PC-3 (cell line): ENCODE data around the gene DOC2A. TPM values are rescaled to one million over a fixed set of nuclear protein-coding genes. Genes with fewer than 3 reads are reported as not detected.
A peak's percentile ranks its signal among the peaks of the same experiment; 100 is the strongest.

Experiments used
- ATAC-seq: fragments of 200-7000 bp; cut with Tn5 transposase; 2 replicates; pipeline ENCODE4 v1.9.1; 2020; ENCODE audit warnings: mild to moderate bottlenecking, moderate library complexity
- BruUV-seq: library from RNA; stranded (reverse); fragments of 400-500 nt; replicated peaks from 2 replicates; lab custom pipeline; 2021; lab: Mats Ljungman, UMichigan
- CTCF ChIA-PET: fragments of 300-600 bp; sonication (Branson Sonifier 250); formaldehyde crosslinking; loops from one replicate; lab custom pipeline; 2022; ENCODE audit warnings: antibody characterized with exemption; lab: Charles Lee
- POLR2A ChIA-PET: fragments of 300-600 bp; sonication (Branson Sonifier 250); formaldehyde crosslinking; loops from one replicate; lab custom pipeline; 2022; ENCODE audit warnings: antibody characterized with exemption; ENCODE audit not compliant: unreplicated experiment; lab: Charles Lee
- DNase-seq: peaks from one replicate; pipeline ENCODE4 v3.0.0-alpha.2; 2015
- H2AFZ ChIP-seq: fragments of 300-600 bp; sonication (generic); 2 replicates; pipeline ENCODE4 v1.6.0; 2016; ENCODE audit warnings: antibody characterized with exemption, low read length
- H3F3A ChIP-seq: fragments of 300-600 bp; sonication (generic); one replicate; pipeline ENCODE4 v1.6.0; 2017; ENCODE audit warnings: antibody characterized with exemption, low read length, control low read depth, mild to moderate bottlenecking; ENCODE audit not compliant: unreplicated experiment
- H3K27ac ChIP-seq: fragments of 300-600 bp; sonication (generic); 2 replicates; pipeline ENCODE4 v1.5.1; 2016; ENCODE audit warnings: mild to moderate bottlenecking, low read length
- H3K27me3 ChIP-seq: fragments of 300-600 bp; sonication (generic); 2 replicates; pipeline ENCODE4 v1.6.1; 2016; ENCODE audit warnings: low read length, mixed read lengths
- H3K36me3 ChIP-seq: fragments of 300-600 bp; sonication (generic); 2 replicates; pipeline ENCODE4 v1.6.1; 2016; ENCODE audit warnings: low read depth, mixed run types, low read length, mixed read lengths
- H3K4me1 ChIP-seq: fragments of 300-600 bp; sonication (generic); 2 replicates; pipeline ENCODE4 v1.5.1; 2016; ENCODE audit warnings: low read length; ENCODE audit not compliant: insufficient read depth
- H3K4me2 ChIP-seq: fragments of 300-600 bp; sonication (generic); 2 replicates; pipeline ENCODE4 v1.6.0; 2016; ENCODE audit warnings: low read length
- H3K4me3 ChIP-seq: fragments of 300-600 bp; sonication (generic); 2 replicates; pipeline ENCODE4 v1.5.1; 2016; ENCODE audit warnings: mild to moderate bottlenecking, low read length, mixed read lengths
- H3K79me2 ChIP-seq: fragments of 300-600 bp; sonication (generic); 2 replicates; pipeline ENCODE4 v1.6.1; 2017; ENCODE audit warnings: low read length, mixed read lengths
- H3K9ac ChIP-seq: fragments of 300-600 bp; sonication (generic); 2 replicates; pipeline ENCODE4 v1.6.0; 2016; ENCODE audit warnings: mild to moderate bottlenecking, low read length
- H3K9me2 ChIP-seq: fragments of 300-600 bp; sonication (generic); replicated peaks from 2 replicates; pipeline ENCODE4 v1.6.1; 2016; ENCODE audit warnings: mixed run types, low read length, mixed read lengths
- H3K9me3 ChIP-seq: fragments of 300-600 bp; sonication (generic); 2 replicates; pipeline ENCODE4 v1.6.1; 2016; ENCODE audit warnings: low read length, mixed read lengths
- H4K20me1 ChIP-seq: fragments of 300-600 bp; sonication (generic); 2 replicates; pipeline ENCODE4 v1.6.1; 2016; ENCODE audit warnings: low read length, mixed read lengths
- EZH2 ChIP-seq: fragments of 300-600 bp; sonication (generic); IDR thresholded peaks from one replicate; pipeline ENCODE4 v1.6.1; 2017; ENCODE audit warnings: antibody characterized with exemption, mild to moderate bottlenecking, low read length; ENCODE audit not compliant: unreplicated experiment
- EZH2phosphoT487 ChIP-seq: fragments of 300-600 bp; sonication (generic); IDR thresholded peaks from 2 replicates; pipeline ENCODE4 v1.6.1; 2018; ENCODE audit warnings: mild to moderate bottlenecking, antibody characterized with exemption, low read length, borderline replicate concordance
- intact Hi-C: fragments of 100-400 bp; cut with micrococcal nuclease; formaldehyde crosslinking; loops from 2 replicates; pipeline ENCODE4 v1.9.0; 2023
- total RNA-seq: library from RNA; depleted of rRNA; stranded (reverse); fragments of >200 nt; gene quantifications from 2 replicates; pipeline ENCODE4 v1.2.3, GENCODE V29; 2014
- TF ChIP-seq, protein P1 (sequence below): fragments of 300-600 bp; sonication (generic); conservative IDR thresholded peaks from 2 replicates; pipeline ENCODE4 v1.5.1; 2017; ENCODE audit warnings: antibody characterized with exemption, low read depth, mild to moderate bottlenecking, low read length

Gene DOC2A
- total RNA-seq, 1 experiment from 2014 or later: 4.6 TPM

DNA sequence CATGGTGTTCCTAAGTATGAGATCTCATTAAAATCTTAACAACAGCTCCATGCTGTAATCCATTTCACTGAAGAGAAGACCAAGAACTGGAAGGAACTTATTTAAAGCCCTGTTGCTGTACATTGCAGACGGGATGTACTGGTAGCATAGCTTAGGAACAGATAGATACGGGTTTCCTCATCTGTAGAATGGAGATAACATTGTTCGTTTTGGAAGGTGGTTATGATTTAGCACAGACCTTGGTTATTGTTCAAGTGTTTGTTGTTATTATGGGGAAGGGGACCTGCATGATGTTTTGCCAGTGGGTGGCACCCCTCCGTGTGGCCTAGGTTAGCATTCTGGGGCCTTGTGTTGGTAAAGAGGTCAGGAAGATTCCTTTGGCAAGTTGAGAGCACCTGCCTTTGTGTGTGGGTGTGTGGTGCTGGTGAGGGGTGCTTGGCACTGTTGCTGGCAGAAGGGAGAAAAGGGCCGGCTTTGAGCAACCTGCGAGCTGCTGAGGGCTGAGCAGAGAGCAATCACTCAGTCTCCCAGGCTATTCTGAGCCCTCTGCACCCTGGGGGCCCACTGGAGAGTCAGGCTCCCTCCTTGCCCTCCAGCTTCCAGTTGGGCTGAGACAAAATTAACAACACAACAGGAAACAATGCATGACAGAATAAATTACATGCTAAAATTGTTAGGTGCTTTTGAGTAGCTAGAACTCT is 34.9 kb downstream of the DOC2A start:
- intact Hi-C loops: no loop called here
- no peak overlapping the region for H3K27ac ChIP-seq
- H3F3A ChIP-seq: no peaks in the 10 kb centered on the region
- peaks cover 47% of the 10 kb centered on the region for H3K79me2 ChIP-seq
- peak overlapping the region; percentile 98 for H3K4me2 ChIP-seq
- H3K9me2 ChIP-seq: no peaks in the 10 kb centered on the region
- peak overlapping the region; percentile 98 for H3K4me3 ChIP-seq
- H3K9me3 ChIP-seq: no peaks in the 10 kb centered on the region
- H2AFZ ChIP-seq: no peak overlapping the region
- BruUV-seq: no TSS peak
- ATAC-seq (no peak), DNase-seq (peak; percentile 1)
- TF ChIP-seq EZH2: no peak
- TF ChIP-seq, protein P1, sequence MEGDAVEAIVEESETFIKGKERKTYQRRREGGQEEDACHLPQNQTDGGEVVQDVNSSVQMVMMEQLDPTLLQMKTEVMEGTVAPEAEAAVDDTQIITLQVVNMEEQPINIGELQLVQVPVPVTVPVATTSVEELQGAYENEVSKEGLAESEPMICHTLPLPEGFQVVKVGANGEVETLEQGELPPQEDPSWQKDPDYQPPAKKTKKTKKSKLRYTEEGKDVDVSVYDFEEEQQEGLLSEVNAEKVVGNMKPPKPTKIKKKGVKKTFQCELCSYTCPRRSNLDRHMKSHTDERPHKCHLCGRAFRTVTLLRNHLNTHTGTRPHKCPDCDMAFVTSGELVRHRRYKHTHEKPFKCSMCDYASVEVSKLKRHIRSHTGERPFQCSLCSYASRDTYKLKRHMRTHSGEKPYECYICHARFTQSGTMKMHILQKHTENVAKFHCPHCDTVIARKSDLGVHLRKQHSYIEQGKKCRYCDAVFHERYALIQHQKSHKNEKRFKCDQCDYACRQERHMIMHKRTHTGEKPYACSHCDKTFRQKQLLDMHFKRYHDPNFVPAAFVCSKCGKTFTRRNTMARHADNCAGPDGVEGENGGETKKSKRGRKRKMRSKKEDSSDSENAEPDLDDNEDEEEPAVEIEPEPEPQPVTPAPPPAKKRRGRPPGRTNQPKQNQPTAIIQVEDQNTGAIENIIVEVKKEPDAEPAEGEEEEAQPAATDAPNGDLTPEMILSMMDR: no peak
- no peak for TF ChIP-seq EZH2phosphoT487
- H3K4me1 ChIP-seq: peaks cover 22% of the 10 kb centered on the region
- ChIA-PET CTCF (interaction anchor here (0.6 kb wide), 1 partner anchor 29 kb away, joined by 3 read pairs; no protein-coding TSS in a partner anchor), POLR2A (interaction anchor here (1.1 kb wide), 1 partner anchor 50 kb away, joined by 3 read pairs; the partner anchor contains the start of gene KCTD13)
- H3K9ac ChIP-seq: peak overlapping the region; percentile 93; the same call in 1 of the 2 replicates
- peaks cover 30% of the 10 kb centered on the region for H3K36me3 ChIP-seq
- no peaks in the 10 kb centered on the region for H3K27me3 ChIP-seq
- H4K20me1 ChIP-seq: peaks cover 26% of the 10 kb centered on the region

GRCh38 chr16:29975134-29975538 is 35.7 kb downstream of the DOC2A start:
- ChIA-PET POLR2A (interaction anchor here (1.1 kb wide), 1 partner anchor 49 kb away, joined by 3 read pairs; the partner anchor contains the start of gene KCTD13), CTCF (no interaction called here)
- no TSS peak for BruUV-seq
- no peak overlapping the region for H3K27ac ChIP-seq
- peaks cover 47% of the 10 kb centered on the region for H3K79me2 ChIP-seq
- TF ChIP-seq EZH2: no peak
- TF ChIP-seq, protein P1: no peak
- TF ChIP-seq EZH2phosphoT487: no peak
- H4K20me1 ChIP-seq: peaks cover 26% of the 10 kb centered on the region
- no peaks in the 10 kb centered on the region for H3K27me3 ChIP-seq
- intact Hi-C loops: no loop called here
- H3K9me3 ChIP-seq: no peaks in the 10 kb centered on the region
- H2AFZ ChIP-seq: no peak overlapping the region
- H3K9ac ChIP-seq: peak overlapping the region; percentile 93; the same call in 1 of the 2 replicates
- no peak for ATAC-seq
- peak overlapping the region; percentile 98 for H3K4me2 ChIP-seq
- peaks cover 22% of the 10 kb centered on the region for H3K36me3 ChIP-seq
- H3K4me1 ChIP-seq: peaks cover 22% of the 10 kb centered on the region
- no peaks in the 10 kb centered on the region for H3K9me2 ChIP-seq
- DNase-seq: no peak
- no peaks in the 10 kb centered on the region for H3F3A ChIP-seq
- peak overlapping the region; percentile 98 for H3K4me3 ChIP-seq
